ENCODE data around the gene TPCN1.

Gene TPCN1

DNA sequence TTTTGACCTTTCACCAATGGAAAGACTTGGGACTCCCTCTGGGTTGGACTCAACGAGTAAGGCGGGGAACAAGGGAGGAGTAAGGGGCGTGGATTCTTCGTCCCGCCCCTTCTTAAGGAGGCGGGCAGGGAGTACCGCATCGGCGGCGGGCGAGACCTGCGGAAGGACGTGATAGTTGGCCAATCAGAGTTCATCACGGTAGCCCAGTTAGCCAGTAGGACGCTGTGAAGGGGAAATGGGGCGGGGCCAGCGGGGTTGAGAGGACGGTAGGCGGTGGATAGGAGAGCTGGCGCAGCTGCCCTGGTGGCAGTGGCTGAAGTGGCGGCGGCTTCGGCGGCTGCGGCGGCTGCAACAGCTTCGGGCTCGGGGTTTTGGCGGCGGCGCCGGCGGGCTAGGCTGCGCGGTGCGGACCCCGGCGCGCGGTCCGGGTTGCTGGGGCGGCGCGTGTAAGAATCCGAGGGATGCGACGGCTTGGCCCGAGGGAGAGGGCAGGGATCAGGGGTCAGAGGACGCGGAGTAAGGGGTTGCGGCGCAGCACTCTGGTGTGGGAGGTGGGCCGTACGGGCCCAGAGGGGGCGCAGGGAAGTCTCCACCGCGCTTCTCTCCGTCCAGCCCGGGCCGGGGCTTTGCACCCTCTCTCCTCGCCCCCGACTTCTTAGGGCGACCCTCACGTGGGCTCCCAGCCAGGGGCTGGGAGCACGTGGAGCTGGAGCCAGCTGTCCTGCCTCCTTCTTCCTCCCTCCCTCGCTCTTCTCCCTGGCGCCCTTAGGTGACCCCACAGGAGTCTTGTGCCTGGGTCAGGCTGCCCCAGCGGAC is at the start of gene TPCN1:
Gene TPCN1 (plus strand): TSS at position 284 of the 816 bp plus-strand sequence. CDS start 5,389 bp downstream, outside the sequence.
- in situ Hi-C loops (cut with MboI; ENCODE audit: low sequenced_read_pairs), result no loop called here

DNA sequence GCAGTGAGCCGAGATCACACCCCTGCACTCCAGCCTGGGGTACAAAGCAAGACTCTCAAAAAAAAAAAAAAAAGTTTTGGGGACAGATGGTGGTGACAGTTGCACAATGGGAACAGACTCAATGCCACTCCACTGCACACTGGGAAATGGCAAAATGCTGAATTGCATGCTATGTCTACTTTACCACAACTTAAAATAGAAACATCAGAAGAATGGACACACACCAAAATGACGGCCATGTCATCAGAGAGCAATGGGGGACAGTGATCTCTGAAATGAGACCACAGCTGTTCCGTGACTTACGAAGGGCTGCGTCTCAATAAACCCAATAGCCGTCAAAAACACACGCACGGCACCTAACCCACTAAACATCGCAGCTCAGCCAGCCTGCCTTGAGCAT is 49.7 kb upstream of the TPCN1 start:
- in situ Hi-C loops (cut with MboI; ENCODE audit: low sequenced_read_pairs), result loop anchor here (5.0 kb wide), 1 partner anchor 124 kb away; no protein-coding TSS in a partner anchor

DNA sequence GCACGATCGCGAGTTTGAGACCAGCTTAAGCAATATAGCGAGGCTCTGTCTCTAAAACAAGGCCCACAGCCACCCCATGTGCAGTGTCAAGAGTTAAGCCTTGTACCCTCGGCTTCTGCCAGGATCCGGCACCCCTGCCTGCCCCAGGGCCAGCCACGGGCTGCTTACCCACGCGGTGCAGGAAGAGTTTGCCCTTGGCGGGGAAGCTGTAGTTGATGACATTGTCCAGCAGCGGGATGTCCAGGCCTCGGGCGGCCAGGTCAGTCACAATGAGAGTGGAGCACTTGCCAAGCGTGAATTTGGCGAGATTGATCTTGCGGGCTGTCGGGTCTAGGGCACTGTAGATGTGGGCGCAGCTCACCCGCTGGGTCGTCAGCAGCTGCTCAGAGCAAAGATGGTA is 49.1 kb upstream of the TPCN1 start:
- in situ Hi-C loops (cut with MboI; ENCODE audit: low sequenced_read_pairs), result loop anchor here (5.0 kb wide), 1 partner anchor 125 kb away; no protein-coding TSS in a partner anchor

DNA sequence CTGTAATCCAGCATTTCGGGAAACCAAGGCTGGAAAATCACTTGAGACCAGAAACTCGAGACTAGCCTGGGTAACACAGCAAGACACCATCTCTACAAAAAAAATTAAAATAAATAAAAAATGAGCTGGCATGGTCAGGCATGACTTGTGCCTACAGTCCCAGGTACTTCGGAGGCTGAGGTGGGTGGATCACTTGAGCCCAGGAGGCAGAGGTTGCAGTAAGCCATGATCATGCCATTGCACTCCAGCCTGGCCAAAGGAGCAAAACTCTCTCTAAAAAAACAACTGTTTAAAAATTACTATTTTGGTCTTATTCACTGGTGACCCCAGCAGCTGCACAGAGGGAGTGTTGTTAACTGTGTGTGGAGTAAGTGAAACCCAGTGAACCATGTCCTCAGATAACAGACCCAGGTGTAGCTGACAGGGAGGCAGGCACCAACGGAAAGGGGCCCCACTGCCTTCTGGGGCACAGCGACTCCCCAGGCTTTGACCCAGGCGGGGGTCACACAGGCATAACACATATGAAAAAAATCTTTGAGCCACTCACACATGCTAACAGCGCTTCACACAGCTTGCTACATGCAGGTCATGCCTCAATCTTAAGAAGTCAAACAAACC is 48.1 kb upstream of the TPCN1 start:
- in situ Hi-C loops (cut with MboI; ENCODE audit: low sequenced_read_pairs), result loop anchor here (5.0 kb wide), 1 partner anchor 126 kb away; no protein-coding TSS in a partner anchor

DNA sequence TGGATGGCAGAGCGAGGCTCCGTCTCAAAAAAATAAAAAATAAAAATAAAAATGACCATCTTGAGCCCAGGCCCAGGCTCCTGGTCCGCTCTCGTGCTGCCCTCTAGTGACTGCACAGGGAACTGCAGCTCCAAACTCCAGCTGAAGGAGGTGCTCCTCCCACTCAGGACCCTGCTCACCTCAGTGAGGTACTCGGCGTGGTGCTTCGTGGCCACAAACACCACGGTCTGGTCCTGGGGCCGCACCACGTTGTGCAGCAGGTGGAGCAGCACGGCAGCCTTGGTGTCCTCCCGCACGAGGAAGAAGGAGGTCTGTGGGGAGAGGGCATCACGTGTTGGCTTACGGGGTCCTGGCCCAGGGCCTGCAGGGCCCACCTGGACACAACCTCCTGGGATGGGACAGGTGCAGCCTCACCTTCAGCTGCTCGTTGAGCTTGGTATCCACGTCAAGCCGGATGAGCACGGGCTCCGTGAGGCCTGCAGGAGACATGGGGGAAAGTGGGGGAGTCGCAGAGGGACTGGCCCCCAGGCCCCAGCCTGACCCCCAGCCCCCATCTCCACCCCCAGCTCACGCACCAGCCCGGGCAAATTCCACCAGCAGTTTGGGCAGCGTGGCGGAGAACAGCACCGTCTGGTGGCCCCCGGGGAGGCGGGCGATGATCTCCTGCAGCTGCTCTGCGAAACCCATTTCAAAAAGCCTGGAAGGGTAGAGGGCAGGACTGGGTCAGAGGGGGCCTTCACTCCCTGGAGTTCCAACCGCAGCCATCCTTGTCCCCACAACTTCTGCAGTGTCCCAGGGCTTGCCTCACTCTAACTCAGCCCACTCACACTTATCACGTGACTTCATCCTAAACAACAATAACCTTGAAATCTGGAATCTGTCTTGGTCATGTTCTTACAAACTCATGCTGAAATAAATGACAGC is 46.5 kb upstream of the TPCN1 start:
- in situ Hi-C loops (cut with MboI; ENCODE audit: low sequenced_read_pairs), result loop anchor here (5.0 to 25.0 kb wide), 3 partner anchors 127 to 738 kb away; partner anchors contain the start of genes SDS and SDSL

DNA sequence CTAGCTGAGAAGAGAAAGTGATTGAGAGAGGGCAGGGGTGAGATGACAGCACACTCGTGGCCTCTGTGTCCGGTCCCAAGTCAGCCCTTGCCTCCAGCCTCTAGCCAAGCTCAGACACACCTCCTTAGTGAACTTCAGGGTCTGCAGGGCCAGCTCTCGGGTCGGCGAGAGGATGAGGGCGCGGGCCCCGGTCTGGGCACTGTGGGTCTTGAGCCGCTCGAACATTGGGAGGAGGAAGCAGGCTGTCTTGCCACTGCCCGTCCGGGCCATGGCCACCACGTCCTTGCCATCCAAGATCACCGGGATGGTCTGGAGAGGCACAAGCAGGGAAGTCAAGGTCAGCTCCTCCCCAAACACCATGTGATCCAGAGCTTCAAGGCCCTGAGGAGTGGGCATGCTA is 42.2 kb upstream of the TPCN1 start:
- in situ Hi-C loops (cut with MboI; ENCODE audit: low sequenced_read_pairs), result loop anchor here (25.0 kb wide), 2 partner anchors 233 to 733 kb away; partner anchors contain the start of genes SDS and SDSL

DNA sequence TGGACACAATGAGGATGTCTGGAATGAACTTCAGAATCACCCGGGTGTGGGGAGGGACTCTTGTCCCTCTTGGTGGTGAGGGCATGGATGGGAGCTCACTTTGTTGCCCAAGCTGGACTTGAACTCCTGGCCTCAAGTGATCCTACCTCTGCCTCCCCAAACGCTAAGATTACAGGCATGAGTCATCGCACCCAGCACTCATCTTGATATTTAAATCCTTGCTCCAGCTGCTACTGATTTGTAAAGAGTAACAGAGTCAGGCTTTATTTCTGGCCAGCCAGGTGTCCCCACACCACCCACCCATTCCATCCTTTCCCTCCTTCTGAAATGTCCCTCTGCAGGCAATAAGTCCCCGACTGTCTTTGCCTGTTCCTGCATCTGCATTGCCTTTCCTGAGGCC is 40.9 kb upstream of the TPCN1 start:
- in situ Hi-C loops (cut with MboI; ENCODE audit: low sequenced_read_pairs), result loop anchor here (25.0 kb wide), 2 partner anchors 232 to 732 kb away; partner anchors contain the start of genes SDS and SDSL

DNA sequence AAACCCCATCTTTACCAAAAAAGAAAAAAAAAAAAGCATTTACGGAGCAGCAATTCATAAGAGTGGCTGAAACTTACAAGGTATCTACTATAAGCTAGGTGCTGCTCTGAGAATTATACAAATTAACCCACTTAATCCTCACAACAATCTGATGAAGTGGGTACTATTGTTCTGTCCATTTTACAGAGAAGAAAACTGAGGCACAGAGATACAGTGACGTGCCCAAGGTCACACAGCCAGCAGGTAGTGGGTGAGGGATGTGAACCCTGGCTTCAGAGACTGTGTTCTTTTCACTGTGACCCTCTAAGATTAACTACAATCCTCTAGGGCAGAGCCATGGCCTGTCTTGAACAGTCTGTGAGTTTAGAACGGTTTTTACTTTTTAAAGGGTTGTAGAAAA is 39.3 kb upstream of the TPCN1 start:
- in situ Hi-C loops (cut with MboI; ENCODE audit: low sequenced_read_pairs), result loop anchor here (25.0 kb wide), 2 partner anchors 230 to 730 kb away; partner anchors contain the start of genes SDS and SDSL

DNA sequence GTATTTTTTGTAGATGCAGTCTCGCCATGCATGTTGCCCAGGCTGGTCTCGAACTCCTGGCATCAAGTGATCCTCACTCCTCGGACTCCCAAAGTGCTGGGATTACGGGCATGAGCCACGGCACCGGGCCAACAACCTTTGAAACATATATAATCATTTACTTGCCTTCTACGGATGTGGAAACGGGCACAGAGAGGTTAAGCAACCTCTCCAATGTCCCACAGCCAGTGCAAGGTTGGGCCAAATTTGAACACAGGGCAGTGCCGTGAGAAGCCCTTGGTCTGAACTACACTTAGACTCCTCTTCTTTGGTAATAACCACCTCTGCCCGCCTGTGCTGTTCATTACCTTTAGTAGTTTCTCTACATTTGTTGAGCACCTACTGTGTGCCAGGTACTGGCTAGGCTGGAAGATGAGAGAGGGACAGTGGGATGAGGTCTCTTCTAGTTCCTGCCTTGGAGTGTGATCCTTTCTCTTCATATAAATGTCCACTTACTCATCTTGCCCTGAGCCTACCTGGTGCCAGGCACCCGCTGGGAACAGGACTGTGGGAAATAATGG is 38.2 kb upstream of the TPCN1 start:
- in situ Hi-C loops (cut with MboI; ENCODE audit: low sequenced_read_pairs), result loop anchor here (25.0 kb wide), 2 partner anchors 229 to 729 kb away; partner anchors contain the start of genes SDS and SDSL

DNA sequence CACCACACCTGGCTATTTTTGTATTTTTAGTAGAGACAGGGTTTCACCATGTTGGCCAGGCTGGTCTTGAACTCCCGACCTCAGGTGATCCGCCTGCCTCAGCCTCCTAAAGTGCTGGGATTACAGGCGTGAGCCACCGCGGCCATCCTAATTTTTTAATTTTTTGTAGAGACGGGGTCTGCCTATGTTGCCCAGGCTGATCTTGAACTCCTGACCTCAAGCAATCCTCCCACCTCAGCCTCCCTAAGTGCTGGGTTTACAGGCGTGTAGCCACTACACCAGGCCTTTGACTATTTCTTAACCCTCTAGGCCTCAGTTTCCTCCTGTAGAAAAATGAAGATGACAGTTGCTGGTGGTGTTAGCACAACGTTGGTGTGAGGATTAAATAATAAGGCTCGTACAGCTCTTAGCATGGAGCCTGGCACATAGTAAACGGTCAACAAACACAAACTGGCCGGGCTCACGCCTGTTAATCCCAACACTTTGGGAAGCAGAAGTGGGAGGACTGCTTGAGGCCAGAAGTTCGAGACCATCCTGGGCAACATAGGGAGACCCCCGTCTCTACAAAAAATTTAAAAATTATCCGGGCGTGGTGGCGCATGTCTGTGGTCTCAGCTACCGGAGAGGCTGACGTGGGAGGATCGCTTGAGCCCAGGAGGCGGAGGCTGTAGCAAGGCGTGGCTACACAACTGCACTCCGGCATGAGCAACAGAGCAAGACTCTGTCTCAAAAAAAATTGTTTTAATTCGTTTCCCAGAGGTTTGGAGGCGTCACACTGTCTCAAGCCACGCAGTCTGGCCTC is 37.0 kb upstream of the TPCN1 start:
- in situ Hi-C loops (cut with MboI; ENCODE audit: low sequenced_read_pairs), result loop anchor here (25.0 kb wide), 2 partner anchors 228 to 728 kb away; partner anchors contain the start of genes SDS and SDSL

DNA sequence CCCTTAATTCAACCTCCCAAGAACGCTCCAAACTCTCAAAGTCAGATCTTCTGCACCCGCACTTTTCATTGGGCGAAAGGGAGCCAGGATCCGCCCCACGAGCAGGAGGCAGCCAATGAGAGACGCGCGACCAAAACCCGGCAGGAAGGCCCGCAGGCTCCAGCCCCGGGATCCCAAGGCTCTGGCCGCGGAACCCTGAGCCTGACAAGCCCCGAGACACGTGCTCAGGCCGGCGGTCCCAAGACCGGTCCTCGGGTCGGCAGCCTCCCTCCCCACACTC is 36.4 kb upstream of the TPCN1 start:
- in situ Hi-C loops (cut with MboI; ENCODE audit: low sequenced_read_pairs), result loop anchor here (25.0 kb wide), 2 partner anchors 227 to 727 kb away; partner anchors contain the start of genes SDS and SDSL

DNA sequence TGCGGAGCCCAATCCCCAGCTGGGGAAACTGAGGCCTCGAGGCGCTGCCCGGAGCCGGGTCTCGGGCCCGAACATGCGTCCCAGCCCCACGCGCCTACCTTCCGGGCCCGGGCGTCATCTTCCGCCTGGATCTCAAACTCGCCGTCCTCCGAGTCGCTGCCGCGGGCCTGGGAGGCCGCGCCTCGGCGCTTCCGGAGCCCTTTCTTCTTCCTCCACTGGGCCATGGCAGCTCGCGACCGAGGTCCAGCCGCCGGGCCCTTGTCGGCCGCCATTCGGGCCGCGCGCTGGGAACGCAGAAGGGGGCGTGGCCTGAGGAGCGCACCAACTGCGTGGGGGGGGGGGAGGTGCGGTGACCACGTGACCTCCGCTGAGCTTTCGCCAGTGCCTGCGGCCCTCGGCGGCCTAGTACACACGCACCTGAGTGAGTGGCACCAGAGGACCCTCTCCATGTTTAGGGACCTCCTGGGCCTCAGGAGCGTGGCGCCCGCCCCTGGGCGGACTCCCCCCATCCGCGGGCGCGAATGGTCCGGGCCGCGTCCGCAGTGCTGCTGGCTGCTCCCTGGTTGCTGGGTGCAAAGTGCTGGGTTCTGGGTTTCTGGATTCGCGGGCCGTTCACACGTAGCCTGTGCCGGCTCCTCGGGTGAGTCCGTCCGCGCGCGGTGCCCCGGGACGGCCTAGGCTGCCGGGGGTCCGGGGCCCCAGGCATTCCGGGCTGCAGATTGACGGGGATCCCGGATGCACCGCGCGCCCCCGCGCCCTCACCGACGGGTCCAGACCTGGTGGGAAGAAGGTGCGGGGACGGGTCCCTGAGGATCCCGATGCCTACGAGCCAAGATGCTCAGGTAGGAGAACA is 35.9 kb upstream of the TPCN1 start, which contains the start of the genes DDX54 and RITA1:
Gene DDX54 (minus strand): TSS at position 299 of the 853 bp plus-strand sequence. CDS start 27 bp downstream, at position 272.
Gene RITA1 (plus strand): TSS at position 542 of the 853 bp plus-strand sequence. CDS start 1,026 bp downstream, outside the sequence.
- in situ Hi-C loops (cut with MboI; ENCODE audit: low sequenced_read_pairs), result loop anchor here (25.0 kb wide), 2 partner anchors 227 to 727 kb away; partner anchors contain the start of genes SDS and SDSL

DNA sequence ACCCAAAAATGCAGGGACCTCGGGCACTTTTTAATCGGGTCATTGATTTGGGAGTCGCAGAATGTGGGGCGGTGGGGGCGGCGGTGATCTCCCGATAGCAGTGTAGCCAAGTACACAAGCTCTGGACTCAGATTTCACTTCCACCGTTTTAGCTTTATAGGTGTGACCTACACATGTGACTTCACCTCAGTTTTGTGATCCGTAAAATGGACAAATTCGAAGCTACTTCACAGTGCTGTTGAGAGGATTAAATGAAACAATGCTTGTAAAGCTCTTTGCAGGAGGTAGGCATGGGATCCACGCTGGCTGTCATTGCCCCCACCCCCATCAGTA is 35.3 kb upstream of the TPCN1 start:
- in situ Hi-C loops (cut with MboI; ENCODE audit: low sequenced_read_pairs), result loop anchor here (25.0 kb wide), 2 partner anchors 226 to 726 kb away; partner anchors contain the start of genes SDS and SDSL

DNA sequence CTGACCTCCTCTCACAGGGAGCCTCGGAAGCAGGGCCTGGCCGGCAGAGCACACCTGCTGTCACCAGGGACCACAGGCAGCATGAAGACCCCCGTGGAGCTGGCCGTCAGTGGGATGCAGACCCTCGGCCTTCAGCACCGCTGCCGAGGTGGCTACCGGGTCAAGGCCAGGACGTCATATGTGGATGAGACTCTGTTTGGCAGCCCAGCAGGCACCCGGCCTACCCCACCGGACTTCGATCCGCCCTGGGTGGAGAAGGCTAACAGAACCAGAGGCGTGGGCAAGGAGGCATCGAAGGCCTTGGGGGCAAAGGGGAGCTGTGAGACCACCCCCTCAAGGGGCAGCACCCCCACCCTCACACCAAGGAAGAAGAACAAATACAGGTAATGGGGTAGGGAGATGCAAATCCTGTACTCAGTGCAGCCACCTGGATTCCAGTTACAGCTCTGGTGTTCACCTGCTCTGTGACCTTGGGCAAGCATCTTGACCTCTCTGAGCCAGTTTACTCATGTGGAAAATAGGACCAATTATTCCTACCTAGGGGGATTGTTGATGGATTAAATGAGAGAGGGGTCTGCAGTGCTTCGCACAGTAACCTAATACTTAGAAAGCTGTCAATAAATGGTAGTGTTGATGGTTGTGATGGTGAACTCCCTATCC is 34.5 kb upstream of the TPCN1 start:
- in situ Hi-C loops (cut with MboI; ENCODE audit: low sequenced_read_pairs), result loop anchor here (25.0 kb wide), 2 partner anchors 226 to 726 kb away; partner anchors contain the start of genes SDS and SDSL

DNA sequence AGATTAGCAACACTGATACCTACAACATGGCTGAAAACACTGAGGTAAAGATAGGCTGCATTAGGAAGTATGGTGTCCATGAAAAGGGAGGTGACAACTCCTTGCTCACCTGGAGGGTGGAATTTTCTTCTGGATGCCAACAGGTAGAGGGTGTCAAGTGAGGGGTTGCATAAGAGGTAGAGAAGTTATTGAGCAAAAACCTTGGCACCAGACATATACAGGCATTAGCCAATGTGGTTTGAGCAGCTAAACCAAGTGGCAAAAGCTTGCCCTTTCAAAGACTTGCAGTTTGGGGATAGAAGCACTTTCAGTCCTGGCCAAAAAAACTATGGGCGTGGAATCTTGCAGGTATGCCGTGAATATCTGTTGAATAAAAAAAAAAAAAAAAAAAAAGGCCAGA is 31.9 kb upstream of the TPCN1 start:
- in situ Hi-C loops (cut with MboI; ENCODE audit: low sequenced_read_pairs), result loop anchor here (25.0 kb wide), 2 partner anchors 223 to 723 kb away; partner anchors contain the start of genes SDS and SDSL

DNA sequence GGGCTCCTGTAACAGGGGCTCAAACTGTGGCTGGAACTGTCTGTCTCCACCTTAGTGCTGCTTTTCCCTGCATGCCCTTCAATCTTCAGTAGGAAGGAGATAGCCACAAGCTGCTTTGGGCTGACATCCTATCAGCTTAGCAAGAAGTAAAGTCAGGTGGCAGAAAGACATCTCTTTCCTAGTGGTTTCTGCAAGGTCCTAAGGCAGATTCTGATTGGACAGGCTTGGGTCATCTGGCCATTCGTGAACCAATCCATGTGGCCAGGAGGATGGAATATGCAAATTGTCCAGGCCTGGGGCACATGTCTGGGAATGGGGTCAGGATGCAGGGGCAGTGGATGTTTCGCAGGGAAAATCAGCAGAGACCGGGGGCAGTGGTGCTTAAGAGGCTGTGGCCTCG is 30.5 kb upstream of the TPCN1 start:
- in situ Hi-C loops (cut with MboI; ENCODE audit: low sequenced_read_pairs), result loop anchor here (25.0 kb wide), 2 partner anchors 222 to 722 kb away; partner anchors contain the start of genes SDS and SDSL

DNA sequence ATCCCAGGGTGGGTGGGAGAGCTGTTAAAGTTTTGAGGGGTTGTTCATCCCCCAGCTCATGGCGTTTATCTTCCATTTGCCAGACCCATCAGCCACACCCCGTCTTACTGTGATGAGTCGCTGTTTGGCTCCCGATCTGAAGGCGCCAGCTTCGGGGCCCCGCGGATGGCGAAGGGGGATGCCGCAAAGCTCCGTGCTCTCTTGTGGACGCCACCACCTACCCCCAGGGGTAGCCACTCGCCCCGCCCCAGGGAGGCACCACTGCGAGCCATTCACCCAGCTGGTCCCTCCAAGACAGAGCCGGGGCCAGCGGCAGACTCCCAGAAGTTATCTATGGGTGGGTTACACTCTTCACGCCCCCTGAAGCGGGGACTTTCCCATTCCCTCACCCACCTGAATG is 30.0 kb upstream of the TPCN1 start:
- in situ Hi-C loops (cut with MboI; ENCODE audit: low sequenced_read_pairs), result loop anchor here (25.0 kb wide), 2 partner anchors 221 to 721 kb away; partner anchors contain the start of genes SDS and SDSL
